B cell (primary cell): ENCODE data around the gene RAD51B. TPM values are rescaled to one million over a fixed set of nuclear protein-coding genes. Genes with fewer than 3 reads are reported as not detected.

Experiments used
- ATAC-seq: fragments of 200-7000 bp; cut with Tn5 transposase; one replicate; pipeline ENCODE4 v1.10.0; 2021; ENCODE audit warnings: low read depth, mild to moderate bottlenecking, moderate number of reproducible peaks, moderate library complexity
- CTCF ChIA-PET: fragments of 350-600 bp; sonication (Branson Sonifier 250); formaldehyde crosslinking; loops from one replicate; lab custom pipeline; 2021; ENCODE audit warnings: antibody characterized with exemption, inconsistent platforms; lab: Charles Lee
- POLR2A ChIA-PET: fragments of 350-600 bp; sonication (Branson Sonifier 250); formaldehyde crosslinking; loops from one replicate; lab custom pipeline; 2021; ENCODE audit warnings: antibody characterized with exemption; lab: Charles Lee
- DNase-seq: peaks from one replicate; pipeline ENCODE4 v3.0.0; 2013
- H2AFZ ChIP-seq: 2 replicates; pipeline ENCODE4 v1.6.1; 2012; ENCODE audit warnings: mild to moderate bottlenecking, low read depth, low read length; ENCODE audit not compliant: insufficient read depth, poor library complexity, severe bottlenecking
- H3K27ac ChIP-seq, 2 donors: 1 replicate in 1 of 2; 2 replicates in 1 of 2; pipeline ENCODE4 v1.5.1; 2012 to 2013; ENCODE audit warnings: low read length in 2 of 2, mild to moderate bottlenecking in 2 of 2, moderate library complexity in 1 of 2
- H3K27me3 ChIP-seq, 4 experiments: fragments of 200-600 bp in 1 of 4; sonication (generic) in 1 of 4; replicated peaks in 1 of 4; 1 replicate in 2 of 4; 2 replicates in 2 of 4; pipeline versions ENCODE4 v1.6.1 to v1.7.0; 2013 to 2016; ENCODE audit warnings: low read length in 3 of 4, mild to moderate bottlenecking in 2 of 4, mixed read lengths in 1 of 4, moderate library complexity in 1 of 4; ENCODE audit not compliant: insufficient read depth in 4 of 4, control insufficient read depth in 3 of 4; ENCODE audit errors: control extremely low read depth in 1 of 4
- H3K36me3 ChIP-seq, 2 experiments: replicated peaks in 1 of 2; 1 replicate in 1 of 2; 2 replicates in 1 of 2; pipeline versions ENCODE4 v1.6.1 to v1.7.1; 2013; ENCODE audit warnings: low read length in 1 of 2; ENCODE audit not compliant: insufficient read depth in 2 of 2, control insufficient read depth in 1 of 2; ENCODE audit errors: control extremely low read depth in 1 of 2, extremely low read depth in 1 of 2
- H3K4me1 ChIP-seq, 2 donors: fragments of 200-600 bp in 1 of 2; sonication (generic) in 1 of 2; 1 replicate in 1 of 2; 2 replicates in 1 of 2; pipeline versions ENCODE4 v1.5.1 to v1.6.1; 2013 to 2017; ENCODE audit warnings: low read length in 2 of 2; ENCODE audit not compliant: control insufficient read depth in 2 of 2, insufficient read depth in 2 of 2
- H3K4me2 ChIP-seq: replicated peaks from 2 replicates; pipeline ENCODE3; 2012; ENCODE audit warnings: mild to moderate bottlenecking, low read depth, low read length; ENCODE audit not compliant: poor library complexity, severe bottlenecking
- H3K4me3 ChIP-seq, 5 experiments: fragments of 200-600 bp in 1 of 5; sonication (generic) in 1 of 5; 1 replicate in 3 of 5; 2 replicates in 2 of 5; pipeline versions ENCODE4 v1.5.1 to v1.7.0; 2011 to 2016; ENCODE audit warnings: low read length in 4 of 5, mild to moderate bottlenecking in 4 of 5, low read depth in 2 of 5, control low read depth in 1 of 5, moderate library complexity in 1 of 5; ENCODE audit not compliant: insufficient read depth in 1 of 5; ENCODE audit errors: control extremely low read depth in 1 of 5, extremely low read depth in 1 of 5
- H3K79me2 ChIP-seq: fragments of 200-600 bp; sonication (generic); one replicate; pipeline ENCODE4 v1.6.0; 2016; ENCODE audit warnings: low read length; ENCODE audit not compliant: control insufficient read depth, insufficient read depth
- H3K9ac ChIP-seq: fragments of 200-600 bp; sonication (generic); 2 replicates; pipeline ENCODE4 v1.6.1; 2017; ENCODE audit warnings: mild to moderate bottlenecking, low read length, moderate library complexity
- H3K9me3 ChIP-seq, 3 donors: one replicate each; pipeline versions ENCODE4 v1.6.1 to v1.7.1; 2013; ENCODE audit warnings: low read length in 2 of 3; ENCODE audit not compliant: control insufficient read depth in 2 of 3, insufficient read depth in 1 of 3; ENCODE audit errors: control extremely low read depth in 1 of 3
- H4K20me1 ChIP-seq: 2 replicates; pipeline ENCODE4 v1.6.0; 2012; ENCODE audit warnings: mild to moderate bottlenecking, low read length; ENCODE audit not compliant: insufficient read depth, control insufficient read depth, poor library complexity, severe bottlenecking
- H3K27ac Mint-ChIP-seq: one replicate; pipeline ENCODE4 v1.8.0; 2021; ENCODE audit warnings: mixed read lengths
- H3K27me3 Mint-ChIP-seq: one replicate; pipeline ENCODE4 v1.8.0; 2021; ENCODE audit warnings: mixed read lengths
- H3K4me1 Mint-ChIP-seq: one replicate; pipeline ENCODE4 v1.8.0; 2021; ENCODE audit warnings: mixed read lengths
- H3K4me3 Mint-ChIP-seq: one replicate; pipeline ENCODE4 v1.8.0; 2021; ENCODE audit warnings: mixed read lengths
- H3K9me3 Mint-ChIP-seq: one replicate; pipeline ENCODE4 v1.8.0; 2022; ENCODE audit warnings: mixed read lengths; ENCODE audit not compliant: insufficient read depth
- CTCF ChIP-seq: fragments of 200-600 bp; IDR thresholded peaks from one replicate; pipeline ENCODE4 v1.8.0; 2022; ENCODE audit warnings: antibody characterized with exemption, mild to moderate bottlenecking
- EZH2 ChIP-seq: IDR thresholded peaks from 2 replicates; pipeline ENCODE4 v1.6.1; 2012; ENCODE audit warnings: borderline replicate concordance, low read depth, mild to moderate bottlenecking, moderate library complexity, low read length; ENCODE audit not compliant: insufficient read depth, poor library complexity, severe bottlenecking
- WGBS: methylation state at CpG from one replicate; pipeline ENCODE4 v1.1.5; 2013; ENCODE audit warnings: missing lambda C conversion rate; ENCODE audit not compliant: insufficient coverage; 5-methylcytosine and 5-hydroxymethylcytosine counted together
- intact Hi-C: fragments of 100-400 bp; cut with micrococcal nuclease; formaldehyde crosslinking; loops from one replicate; pipeline ENCODE4 v1.10.0; 2022
- polyA plus RNA-seq: library from polyadenylated mRNA; depleted of rRNA; stranded (reverse); fragments of >200 nt; gene quantifications from 2 replicates; pipeline ENCODE4 v1.2.3, GENCODE V29; 2012
- total RNA-seq, 2 donors: library from RNA; stranded (reverse); fragments of 120-200 nt in 1 of 2; gene quantifications; 1 replicate in 1 of 2; 2 replicates in 1 of 2; pipeline versions ENCODE4 v1.2.3 to v1.2.4, GENCODE V29; 2013 to 2022

The RAD51B gene
- total and polyA plus RNA-seq, 2 donors (not counting 1 experiment from before 2014, with no cell fraction given): 6.5 to 60.6 TPM

GRCh38 chr14:68463705-68464374 lies 644.3 kb downstream of the RAD51B start:
- Mint-ChIP-seq H3K9me3 (no peaks in the 10 kb centered on the region), H3K27ac (no peak overlapping the region), H3K4me3 (no peak overlapping the region), H3K27me3 (no peaks in the 10 kb centered on the region), H3K4me1 (peaks cover 22% of the 10 kb centered on the region)
- H3K9ac ChIP-seq: no peak overlapping the region
- H2AFZ ChIP-seq: no peak overlapping the region
- no peak for DNase-seq
- no peaks in the 10 kb centered on the region for H3K27me3 ChIP-seq
- H3K79me2 ChIP-seq: peaks cover 10% of the 10 kb centered on the region
- H4K20me1 ChIP-seq: no peaks in the 10 kb centered on the region
- H3K9me3 ChIP-seq: no peaks in the 10 kb centered on the region
- H3K4me2 ChIP-seq: no peak overlapping the region
- H3K36me3 ChIP-seq: no peaks in the 10 kb centered on the region
- intact Hi-C loops: no loop called here
- H3K4me3 ChIP-seq: no peak overlapping the region
- ATAC-seq: no peak
- ChIA-PET CTCF (no interaction called here), POLR2A (no interaction called here)
- TF ChIP-seq EZH2 (no peak), CTCF (no peak)
- no peak overlapping the region for H3K27ac ChIP-seq
- H3K4me1 ChIP-seq: peaks cover 20 to 21% of the 10 kb centered on the region in 2 donors

- no peak overlapping the region for H2AFZ ChIP-seq
- H3K27ac Mint-ChIP-seq: no peak overlapping the region
- ATAC-seq (no peak), DNase-seq (no peak)
- H3K79me2 ChIP-seq: peaks cover 10% of the 10 kb centered on the region
- H3K4me3 Mint-ChIP-seq: no peak overlapping the region
- no peaks in the 10 kb centered on the region for H3K9me3 ChIP-seq
- ChIA-PET CTCF (no interaction called here), POLR2A (no interaction called here)
- H3K9ac ChIP-seq: no peak overlapping the region
- peaks cover 24% of the 10 kb centered on the region in 2 donors for H3K4me1 ChIP-seq
- WGBS: no CpG with 5 or more reads among the region's 2 CpGs
- H3K36me3 ChIP-seq: no peaks in the 10 kb centered on the region
- no peak overlapping the region for H3K4me3 ChIP-seq
- intact Hi-C loops: no loop called here
- H3K9me3 Mint-ChIP-seq: no peaks in the 10 kb centered on the region
- H3K4me1 Mint-ChIP-seq: peaks cover 21% of the 10 kb centered on the region
- no peak overlapping the region for H3K27ac ChIP-seq
- H3K27me3 ChIP-seq: no peaks in the 10 kb centered on the region
- TF ChIP-seq EZH2: no peak
- no peak for TF ChIP-seq CTCF
- H3K4me2 ChIP-seq: no peak overlapping the region
- no peaks in the 10 kb centered on the region for H3K27me3 Mint-ChIP-seq
- no peaks in the 10 kb centered on the region for H4K20me1 ChIP-seq
These were observed 645.1 kb downstream of the RAD51B start for GRCh38 chr14:68464711-68465110.
